GM18498 (cell line): Measurements from ENCODE around the gene DHRS7B.
"Not testable (repeated sequence)": the region's sequence is repeated elsewhere in the genome, so short reads cannot be mapped to it uniquely, and the experiment has no call there.

Source experiments
- ATAC-seq: cut with Tn5 transposase; IDR thresholded peaks from one replicate; pipeline ENCODE4 v1.9.1; 2021; ENCODE audit warnings: mild to moderate bottlenecking, moderate library complexity; ENCODE audit not compliant: unreplicated experiment

DHRS7B gene

GRCh38 chr17:21174713-21175112 is 47.9 kb downstream of the DHRS7B start:
- ATAC-seq: no peak

GRCh38 chr17:21176773-21177395 is 50.1 kb downstream of the DHRS7B start:
- ATAC-seq: no peak

GRCh38 chr17:21177401-21177800 is 50.6 kb downstream of the DHRS7B start:
- no peak for ATAC-seq

- no peak for ATAC-seq
Observed at GRCh38 chr17:21177854-21178600, 51.3 kb downstream of the DHRS7B start.

- ATAC-seq: no peak
Observed at GRCh38 chr17:21183468-21183867, 56.7 kb downstream of the DHRS7B start.

- ATAC-seq: no peak
Observed at GRCh38 chr17:21184570-21184969, 57.8 kb downstream of the DHRS7B start.

- ATAC-seq: no peak
Observed at GRCh38 chr17:21185061-21185460, 58.3 kb downstream of the DHRS7B start.

- no peak for ATAC-seq
Observed at GRCh38 chr17:21186399-21187187, 59.8 kb downstream of the DHRS7B start.

- ATAC-seq: no peak
Observed at GRCh38 chr17:21189361-21189760, 62.6 kb downstream of the DHRS7B start.

GRCh38 chr17:21190078-21190477 is 63.3 kb downstream of the DHRS7B start:
- no peak for ATAC-seq

GRCh38 chr17:21191698-21192097 is 64.9 kb downstream of the DHRS7B start:
- ATAC-seq: no peak

GRCh38 chr17:21192414-21192813 is 65.7 kb downstream of the DHRS7B start:
- not testable (repeated sequence) for ATAC-seq

- ATAC-seq: no peak
Observed at GRCh38 chr17:21193031-21193430, 66.3 kb downstream of the DHRS7B start.

- no peak for ATAC-seq
Observed at GRCh38 chr17:21194226-21194625, 67.5 kb downstream of the DHRS7B start.

GRCh38 chr17:21194703-21195102 is 67.9 kb downstream of the DHRS7B start:
- ATAC-seq: no peak

GRCh38 chr17:21196126-21196525 is 69.4 kb downstream of the DHRS7B start:
- ATAC-seq: no peak

- ATAC-seq: no peak
Observed at GRCh38 chr17:21198411-21198810, 71.6 kb downstream of the DHRS7B start.

GRCh38 chr17:21199311-21199710 is 72.5 kb downstream of the DHRS7B start:
- ATAC-seq: no peak

GRCh38 chr17:21199856-21200255 is 73.1 kb downstream of the DHRS7B start:
- ATAC-seq: no peak

- no peak for ATAC-seq
Observed at GRCh38 chr17:21200590-21201297, 74.0 kb downstream of the DHRS7B start.

GRCh38 chr17:21201298-21201595 is 74.5 kb downstream of the DHRS7B start:
- ATAC-seq: no peak
